HG03060 (cell line): ENCODE measurements around the gene POLN.
"Not testable (repeated sequence)": the region's sequence is repeated elsewhere in the genome, so short reads cannot be mapped to it uniquely, and the experiment has no call there.

Source experiments
- ATAC-seq: cut with Tn5 transposase; IDR thresholded peaks from one replicate; pipeline ENCODE4 v1.9.1; 2021; ENCODE audit warnings: low read depth, moderate number of reproducible peaks; ENCODE audit not compliant: unreplicated experiment

The POLN gene

GRCh38 chr4:2222838-2223237, 19.1 kb downstream of the POLN start:
- no peak for ATAC-seq

GRCh38 chr4:2221378-2221777, 20.5 kb downstream of the POLN start:
- not testable (repeated sequence) for ATAC-seq

GRCh38 chr4:2220016-2220630, 21.8 kb downstream of the POLN start:
- no peak for ATAC-seq

GRCh38 chr4:2219233-2219760, 22.6 kb downstream of the POLN start:
- no peak for ATAC-seq

- no peak for ATAC-seq
Observed at GRCh38 chr4:2218436-2218835, 23.5 kb downstream of the POLN start.

- no peak for ATAC-seq
Observed at GRCh38 chr4:2217726-2218125, 24.2 kb downstream of the POLN start.

GRCh38 chr4:2212831-2213230, 29.1 kb downstream of the POLN start:
- no peak for ATAC-seq

GRCh38 chr4:2202789-2203188, 39.1 kb downstream of the POLN start:
- not testable (repeated sequence) for ATAC-seq

GRCh38 chr4:2194496-2194895, 47.4 kb downstream of the POLN start:
- no peak for ATAC-seq

GRCh38 chr4:2193326-2193725, 48.6 kb downstream of the POLN start:
- ATAC-seq: no peak

GRCh38 chr4:2186865-2187172, 55.1 kb downstream of the POLN start:
- no peak for ATAC-seq

GRCh38 chr4:2186133-2186864, 55.6 kb downstream of the POLN start:
- no peak for ATAC-seq

- no peak for ATAC-seq
Observed at GRCh38 chr4:2183394-2183793, 58.5 kb downstream of the POLN start.

- no peak for ATAC-seq
Observed at GRCh38 chr4:2182994-2183393, 58.9 kb downstream of the POLN start.

GRCh38 chr4:2180410-2180809, 61.5 kb downstream of the POLN start:
- ATAC-seq: no peak

GRCh38 chr4:2179717-2180116, 62.2 kb downstream of the POLN start:
- no peak for ATAC-seq

GRCh38 chr4:2178986-2179385, 62.9 kb downstream of the POLN start:
- no peak for ATAC-seq

- no peak for ATAC-seq
Observed at GRCh38 chr4:2177443-2178093, 64.4 kb downstream of the POLN start.

GRCh38 chr4:2175990-2176698, 65.8 kb downstream of the POLN start:
- no peak for ATAC-seq

GRCh38 chr4:2174061-2174460, 67.9 kb downstream of the POLN start:
- no peak for ATAC-seq

GRCh38 chr4:2172627-2173231, 69.2 kb downstream of the POLN start:
- ATAC-seq: no peak
